ENCODE data around the gene PAQR7. TPM values are rescaled to one million over a fixed set of nuclear protein-coding genes. Genes with fewer than 3 reads are reported as not detected.
"Not testable (repeated sequence)": the region's sequence is repeated elsewhere in the genome, so short reads cannot be mapped to it uniquely, and the experiment has no call there.

The PAQR7 gene
- polyA plus RNA-seq, 4 donors, result 26.7 to 35.1 (median 31.0) TPM

- DNase-seq (ENCODE audit: low read depth in 4 of 4, low spot score in 2 of 4), result peak in 3 of 4 donors; percentile 68 to 77 (median 71)
Measured at GRCh38 chr1:25858906-25859789, 16.4 kb downstream of the PAQR7 start, which contains the start of gene AUNIP. TSS of gene AUNIP (minus strand) at chr1:25859457. CDS start at chr1:25859357, 100 bp downstream.

DNA sequence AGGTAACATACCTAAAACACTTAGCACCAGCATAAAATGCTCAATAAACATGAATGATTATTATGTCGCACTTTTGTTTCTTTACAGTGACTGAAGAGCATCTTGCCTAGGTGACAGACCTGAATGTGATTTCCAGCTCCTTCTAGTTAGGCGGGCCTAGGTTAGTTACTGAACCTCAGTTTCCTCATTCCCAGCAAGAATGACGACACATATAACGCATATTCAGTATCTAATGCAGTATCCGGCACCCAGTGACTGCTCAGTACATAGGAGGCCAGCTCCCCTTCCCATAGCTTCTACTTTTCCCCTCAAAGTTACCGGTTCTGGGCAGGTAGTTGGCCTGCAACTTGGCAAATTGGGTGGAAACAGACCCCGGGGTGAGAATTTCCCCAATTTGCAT is 17.0 kb downstream of the PAQR7 start:
- DNase-seq (ENCODE audit: low read depth in 4 of 4, low spot score in 2 of 4), result no peak

- DNase-seq (ENCODE audit: low read depth in 4 of 4, low spot score in 2 of 4), result no peak
Measured at GRCh38 chr1:25856856-25857255, 18.7 kb downstream of the PAQR7 start.

DNA sequence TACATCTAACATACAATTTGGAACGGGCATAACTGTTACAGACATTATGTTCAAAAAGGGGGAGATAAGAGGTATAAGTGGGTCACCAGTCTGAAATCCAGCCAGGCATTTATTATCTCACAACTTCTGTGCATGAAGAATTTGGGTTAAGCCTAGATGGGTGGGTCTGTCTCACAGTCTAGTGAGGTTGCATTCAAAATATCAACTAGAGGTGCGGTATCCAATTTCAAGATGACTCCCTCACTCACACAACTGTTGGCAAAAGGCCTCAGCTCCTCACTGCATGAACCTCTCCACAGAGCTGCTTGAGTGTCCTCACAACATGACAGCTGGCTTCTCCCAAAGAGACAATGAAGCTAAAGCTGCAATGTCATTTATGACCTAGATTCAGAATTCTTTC is 21.0 kb downstream of the PAQR7 start:
- DNase-seq (ENCODE audit: low read depth in 4 of 4, low spot score in 2 of 4), result no peak

DNA sequence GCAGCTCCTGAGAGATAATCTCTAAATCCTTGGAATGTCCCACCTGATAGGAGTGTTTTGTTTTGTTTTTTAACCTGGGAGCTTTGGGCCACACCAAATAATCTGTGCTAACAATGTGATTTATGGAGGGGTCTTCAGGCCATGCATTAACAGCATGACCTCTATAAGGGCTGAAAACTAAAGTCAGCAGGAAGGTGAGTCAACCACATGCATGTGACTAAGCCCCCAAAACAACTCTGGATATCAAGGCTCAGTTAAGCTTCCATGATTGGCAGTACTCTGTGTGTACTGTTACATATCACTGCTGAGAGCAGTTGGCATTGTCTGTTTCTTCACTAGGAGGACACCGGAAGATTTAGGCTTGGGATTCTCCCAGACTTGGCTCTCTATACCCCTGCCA is 27.0 kb downstream of the PAQR7 start:
- DNase-seq (ENCODE audit: low read depth in 4 of 4, low spot score in 2 of 4), result no peak

- no peak for DNase-seq (ENCODE audit: low read depth in 4 of 4, low spot score in 2 of 4)
Measured at GRCh38 chr1:25847929-25848328, 27.6 kb downstream of the PAQR7 start.

DNA sequence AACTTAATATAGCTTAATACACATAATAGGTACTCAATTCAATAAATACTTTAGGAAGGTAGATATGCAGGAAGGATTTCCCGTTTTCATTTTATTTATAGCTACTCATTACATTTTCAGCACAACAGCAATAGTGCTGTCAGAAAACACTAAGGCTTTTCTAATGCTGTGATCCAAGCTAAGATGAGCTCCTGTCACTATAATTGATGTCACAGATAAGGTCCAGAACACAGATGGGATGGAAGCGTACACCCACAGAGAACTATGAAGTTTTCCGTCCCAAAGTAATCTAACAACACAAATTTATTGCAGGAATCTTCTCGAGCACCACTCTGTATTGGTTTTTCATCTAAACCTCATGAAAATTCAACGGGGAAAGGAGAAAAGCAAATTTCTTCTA is 29.8 kb downstream of the PAQR7 start:
- no peak for DNase-seq (ENCODE audit: low read depth in 4 of 4, low spot score in 2 of 4)

GRCh38 chr1:25844536-25845337 is 30.8 kb downstream of the PAQR7 start:
- no peak for DNase-seq (ENCODE audit: low read depth in 4 of 4, low spot score in 2 of 4)

- DNase-seq (ENCODE audit: low read depth in 4 of 4, low spot score in 2 of 4), result no peak
Measured at GRCh38 chr1:25843483-25843882, 32.0 kb downstream of the PAQR7 start.

- not testable (repeated sequence) for DNase-seq (ENCODE audit: low read depth in 4 of 4, low spot score in 2 of 4)
Measured at GRCh38 chr1:25839808-25840207, 35.7 kb downstream of the PAQR7 start.

- no peak for DNase-seq (ENCODE audit: low read depth in 4 of 4, low spot score in 2 of 4)
Measured at GRCh38 chr1:25837262-25837875, 38.1 kb downstream of the PAQR7 start.

- DNase-seq (ENCODE audit: low read depth in 4 of 4, low spot score in 2 of 4), result no peak
Measured at GRCh38 chr1:25836695-25837094, 38.8 kb downstream of the PAQR7 start.

GRCh38 chr1:25834894-25835293 is 40.6 kb downstream of the PAQR7 start:
- no peak for DNase-seq (ENCODE audit: low read depth in 4 of 4, low spot score in 2 of 4)

- DNase-seq (ENCODE audit: low read depth in 4 of 4, low spot score in 2 of 4), result no peak
Measured at GRCh38 chr1:25833158-25833557, 42.4 kb downstream of the PAQR7 start.

- no peak for DNase-seq (ENCODE audit: low read depth in 4 of 4, low spot score in 2 of 4)
Measured at GRCh38 chr1:25832336-25833037, 43.0 kb downstream of the PAQR7 start.

GRCh38 chr1:25831569-25832196 is 43.8 kb downstream of the PAQR7 start:
- no peak for DNase-seq (ENCODE audit: low read depth in 4 of 4, low spot score in 2 of 4)

DNA sequence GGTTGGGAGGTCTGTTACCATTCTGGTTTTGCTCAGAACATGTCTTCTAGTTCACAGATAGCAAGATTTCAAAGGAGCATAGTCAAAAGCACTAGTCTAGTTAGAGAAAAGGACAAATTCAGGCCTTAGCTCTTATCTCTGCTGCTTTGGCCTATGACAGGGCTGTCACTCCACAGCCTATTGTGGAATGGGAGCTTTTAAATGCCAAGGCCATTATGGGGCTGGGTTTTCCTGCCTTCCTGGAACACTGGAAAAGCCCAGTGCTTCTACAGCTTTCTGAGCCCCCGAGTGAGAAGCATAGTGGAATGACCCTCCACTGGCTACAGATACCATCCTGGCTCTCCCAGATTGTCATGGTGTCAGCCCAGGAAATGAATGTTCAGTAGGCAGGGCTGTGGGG is 46.5 kb downstream of the PAQR7 start:
- no peak for DNase-seq (ENCODE audit: low read depth in 4 of 4, low spot score in 2 of 4)

DNA sequence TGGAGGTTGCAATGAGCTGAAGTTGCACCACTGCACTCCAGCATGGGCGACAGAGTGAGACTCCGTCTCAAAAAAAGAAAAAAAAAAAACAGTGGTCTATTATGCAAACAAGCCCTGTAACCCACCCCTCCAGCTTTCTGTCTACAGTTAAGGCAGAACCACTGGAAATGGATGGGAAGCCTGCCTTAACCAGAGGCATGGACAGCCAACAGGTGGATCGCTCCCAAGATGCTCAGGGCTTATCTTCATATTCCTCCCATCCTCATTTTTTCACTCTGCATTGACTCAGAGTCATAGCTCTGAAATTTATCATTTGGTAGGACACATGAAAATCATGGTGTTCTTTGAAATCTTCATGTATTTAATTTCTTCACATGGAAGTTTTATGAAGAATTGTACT is 47.0 kb downstream of the PAQR7 start:
- no peak for DNase-seq (ENCODE audit: low read depth in 4 of 4, low spot score in 2 of 4)

- no peak for DNase-seq (ENCODE audit: low read depth in 4 of 4, low spot score in 2 of 4)
Measured at GRCh38 chr1:25826571-25826970, 48.9 kb downstream of the PAQR7 start.

GRCh38 chr1:25825605-25826004 is 49.9 kb downstream of the PAQR7 start:
- no peak for DNase-seq (ENCODE audit: low read depth in 4 of 4, low spot score in 2 of 4)

Data from left renal cortex interstitium (tissue), 4 donors.